ENCODE measurements around the gene ALKAL2. TPM values are rescaled to one million over a fixed set of nuclear protein-coding genes. Genes with fewer than 3 reads are reported as not detected.
A peak's percentile ranks its signal among the peaks of the same experiment; 100 is the strongest.

The ALKAL2 gene
- total RNA-seq, 4 donors from 2014 or later: 0.30 to 15.9 (median 0.89) TPM; not detected in 1

DNA sequence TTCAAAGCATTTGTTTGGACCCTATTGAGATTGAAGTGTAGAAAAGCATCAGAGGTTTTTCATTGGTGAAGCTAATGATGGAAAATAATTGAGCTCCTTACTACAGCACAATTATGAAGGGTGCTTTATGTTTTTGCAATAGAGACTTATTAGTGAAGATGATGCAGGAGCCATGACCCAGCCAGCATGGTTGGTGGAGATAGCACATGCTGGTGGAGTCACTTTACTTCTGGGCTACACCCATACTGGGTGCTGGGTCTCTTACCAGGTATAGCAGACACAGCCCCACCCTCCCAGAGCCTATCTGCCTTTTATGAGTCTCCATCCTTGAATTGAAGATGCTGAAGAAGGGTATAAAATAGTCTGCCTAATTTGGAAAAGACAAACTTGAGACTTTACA, 19.6 kb downstream of the ALKAL2 start:
- Histone ChIP-seq H3K4me1 (peaks cover 0 to 57% (median 0%) of the 10 kb centered on the region in 3 donors), H3K27me3 (no peaks in the 10 kb centered on the region), H3K9me3 (no peaks in the 10 kb centered on the region), H3K27ac (no peak overlapping the region), H3K36me3 (peaks cover 0 to 16% of the 10 kb centered on the region in 2 donors), H3K4me3 (no peak overlapping the region)
- ATAC-seq: no peak
- TF ChIP-seq, protein P1, sequence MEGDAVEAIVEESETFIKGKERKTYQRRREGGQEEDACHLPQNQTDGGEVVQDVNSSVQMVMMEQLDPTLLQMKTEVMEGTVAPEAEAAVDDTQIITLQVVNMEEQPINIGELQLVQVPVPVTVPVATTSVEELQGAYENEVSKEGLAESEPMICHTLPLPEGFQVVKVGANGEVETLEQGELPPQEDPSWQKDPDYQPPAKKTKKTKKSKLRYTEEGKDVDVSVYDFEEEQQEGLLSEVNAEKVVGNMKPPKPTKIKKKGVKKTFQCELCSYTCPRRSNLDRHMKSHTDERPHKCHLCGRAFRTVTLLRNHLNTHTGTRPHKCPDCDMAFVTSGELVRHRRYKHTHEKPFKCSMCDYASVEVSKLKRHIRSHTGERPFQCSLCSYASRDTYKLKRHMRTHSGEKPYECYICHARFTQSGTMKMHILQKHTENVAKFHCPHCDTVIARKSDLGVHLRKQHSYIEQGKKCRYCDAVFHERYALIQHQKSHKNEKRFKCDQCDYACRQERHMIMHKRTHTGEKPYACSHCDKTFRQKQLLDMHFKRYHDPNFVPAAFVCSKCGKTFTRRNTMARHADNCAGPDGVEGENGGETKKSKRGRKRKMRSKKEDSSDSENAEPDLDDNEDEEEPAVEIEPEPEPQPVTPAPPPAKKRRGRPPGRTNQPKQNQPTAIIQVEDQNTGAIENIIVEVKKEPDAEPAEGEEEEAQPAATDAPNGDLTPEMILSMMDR (IDR thresholded peaks at IDR 0.05): no peak

DNA sequence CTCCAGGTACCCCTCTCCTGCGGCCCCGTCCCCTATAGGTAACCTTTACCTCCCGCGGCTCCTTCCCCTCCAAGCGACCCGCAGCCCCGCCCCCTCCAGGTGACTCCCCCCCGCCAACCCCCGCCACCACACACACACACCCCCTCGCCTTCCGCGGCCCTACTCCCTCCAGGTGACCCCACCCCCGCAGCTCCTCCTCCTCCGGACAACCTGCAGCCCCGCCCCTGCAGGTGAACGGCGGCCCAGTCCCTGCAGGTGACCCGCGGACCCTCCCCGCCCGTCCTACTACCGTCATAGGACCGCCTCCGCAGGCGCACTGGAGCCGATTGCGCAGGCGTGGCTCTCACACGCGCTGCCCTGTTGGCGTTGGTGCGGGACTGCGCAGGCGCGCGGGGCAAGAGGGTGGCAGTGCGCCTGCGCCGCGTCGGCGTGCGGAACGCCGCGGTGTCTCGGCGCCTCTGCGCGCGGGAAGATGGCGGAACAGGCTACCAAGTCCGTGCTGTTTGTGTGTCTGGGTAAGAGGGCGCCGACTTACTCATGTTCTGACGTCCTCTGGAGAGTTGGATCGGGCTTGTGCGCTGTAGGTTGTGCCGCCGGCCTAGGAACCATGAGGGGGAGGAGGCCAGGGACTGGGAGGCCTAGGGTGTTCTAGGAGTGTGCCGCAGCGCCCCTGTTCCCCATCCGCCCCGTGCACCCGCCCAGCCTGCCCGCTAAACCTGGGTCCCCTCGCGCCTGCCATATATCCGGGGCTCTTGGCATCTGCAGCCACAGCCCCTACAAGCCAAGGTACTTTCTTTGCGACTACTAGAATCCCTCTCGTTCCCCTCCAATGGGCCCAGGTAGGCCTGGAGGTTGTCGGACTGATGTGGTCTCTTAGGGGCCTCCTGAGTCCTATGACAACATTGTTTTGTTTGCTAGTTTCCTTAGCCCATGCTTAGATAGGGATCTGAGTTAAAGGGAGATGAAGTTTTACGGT, 23.1 kb downstream of the ALKAL2 start, which contains the start of gene ACP1:
TSS of gene ACP1 (plus strand) at position 455 of the 976 bp plus-strand sequence. CDS start at position 473, 18 bp downstream.
- Histone ChIP-seq H3K4me1 (peaks cover 0 to 56% (median 0%) of the 10 kb centered on the region in 3 donors), H3K27ac (peak within 1 kb of the TSS in 3 of 4 donors; percentile 80 to 86 (median 82)), H3K36me3 (peaks cover 0 to 8% of the 10 kb centered on the region in 2 donors), H3K27me3 (no peaks in the 10 kb centered on the region), H3K9me3 (no peaks in the 10 kb centered on the region), H3K4me3 (peak within 1 kb of the TSS; percentile 85 to 87)
- peak; percentile 98 for ATAC-seq
- WGBS, 2 donors (ENCODE audit: low coverage in 1 of 2): 0 to 6% methylated on average over 2 of the region's 73 CpGs
- no peak for TF ChIP-seq EP300 (IDR thresholded peaks at IDR 0.05)
- TF ChIP-seq POLR2A (IDR thresholded peaks at IDR 0.05): peak; percentile 60 to 64
- peak; percentile 90 for TF ChIP-seq POLR2AphosphoS5 (IDR thresholded peaks at IDR 0.05)
- TF ChIP-seq, protein P1 (IDR thresholded peaks at IDR 0.05): peak in 2 of 4 experiments; percentile 5 to 19

DNA sequence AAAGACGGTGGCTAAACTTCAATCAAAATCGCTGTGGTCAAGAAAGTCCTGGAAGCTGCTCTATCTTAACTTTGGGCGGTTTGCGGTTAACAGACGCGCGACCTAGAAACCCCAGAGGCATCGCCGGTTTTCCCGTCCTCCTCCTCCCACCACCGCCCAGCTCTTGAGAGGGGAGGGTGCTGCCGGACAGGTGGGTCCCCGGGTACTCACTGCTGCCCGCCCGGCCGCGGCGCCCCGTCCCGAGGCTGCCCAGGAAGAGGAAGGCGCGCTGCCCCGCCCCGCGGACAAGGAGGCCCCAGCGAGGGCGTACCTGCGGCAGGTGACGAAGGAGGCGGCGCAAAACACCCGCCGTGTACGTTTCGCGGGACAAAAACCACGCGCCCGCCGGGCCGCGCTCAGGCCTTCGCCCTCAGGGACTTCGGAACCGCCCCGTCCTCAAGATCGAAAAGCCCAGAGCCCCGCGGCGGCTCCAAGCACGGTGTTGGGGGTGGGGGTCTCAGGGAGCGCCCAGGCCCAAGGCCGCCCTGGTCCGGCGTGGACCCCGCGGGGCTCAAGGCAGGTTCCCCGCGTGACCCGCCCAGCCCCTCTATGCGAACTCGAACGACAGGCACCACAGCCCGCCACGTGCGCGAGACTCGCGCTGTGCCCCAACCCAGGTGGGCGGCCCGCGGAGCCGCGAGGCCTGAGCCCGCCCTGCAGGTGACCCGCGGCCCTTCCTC, 24.0 kb downstream of the ALKAL2 start, which contains the start of gene SH3YL1:
TSS of gene SH3YL1 (minus strand) at position 259 of the 719 bp plus-strand sequence. CDS start at position 211, 48 bp downstream.
- ATAC-seq: peak; percentile 16
- Histone ChIP-seq H3K4me1 (peaks cover 0 to 47% (median 0%) of the 10 kb centered on the region in 3 donors), H3K27ac (peak within 1 kb of the TSS in 3 of 4 donors; percentile 80 to 86 (median 82)), H3K4me3 (peak within 1 kb of the TSS; percentile 85 to 87), H3K9me3 (no peaks in the 10 kb centered on the region), H3K27me3 (no peaks in the 10 kb centered on the region), H3K36me3 (peaks cover 0 to 8% of the 10 kb centered on the region in 2 donors)
- no peak for TF ChIP-seq POLR2AphosphoS5 (IDR thresholded peaks at IDR 0.05)
- TF ChIP-seq EP300 (IDR thresholded peaks at IDR 0.05): no peak
- TF ChIP-seq, protein P1 (IDR thresholded peaks at IDR 0.05): peak in 1 of 4 experiments; percentile 2
- no peak for TF ChIP-seq POLR2A (IDR thresholded peaks at IDR 0.05)
- WGBS, 2 donors (ENCODE audit: low coverage in 1 of 2): no CpG with 5 or more reads among the region's 77 CpGs

DNA sequence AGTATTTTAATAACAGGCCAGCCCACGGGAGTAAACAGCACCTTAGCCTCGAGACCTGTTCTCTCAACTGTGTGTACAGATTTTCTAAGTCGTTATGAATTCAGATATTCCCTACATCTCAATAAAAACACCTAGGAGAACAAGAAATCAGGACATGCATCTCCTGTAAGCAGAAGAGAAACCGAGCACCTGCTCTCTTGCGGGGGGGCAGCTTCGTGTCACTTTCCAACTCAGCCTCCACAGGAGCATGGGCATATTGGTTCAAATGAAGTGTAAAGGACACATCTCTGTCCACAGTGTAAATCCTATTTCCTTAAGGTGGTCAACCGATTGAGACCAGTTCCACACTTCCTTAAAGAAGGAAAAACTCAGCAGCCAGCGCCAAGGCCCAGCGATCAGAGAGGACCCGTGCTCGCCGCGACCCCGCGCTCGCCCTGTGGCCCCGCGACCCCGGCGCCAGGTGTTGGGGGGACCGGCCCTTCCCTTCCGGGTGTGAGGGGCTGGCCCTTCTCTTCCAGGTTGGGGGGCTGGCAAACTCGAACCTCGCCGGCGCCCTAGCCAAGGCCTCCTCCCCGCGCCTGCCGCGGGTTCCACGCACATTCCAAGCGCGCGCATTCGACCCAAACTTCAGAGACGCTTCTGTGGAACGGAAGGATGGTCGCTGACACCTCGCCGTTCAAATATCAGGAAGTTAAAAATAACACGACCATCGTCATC, 24.7 kb downstream of the ALKAL2 start:
- ATAC-seq: no peak
- peak overlapping the region in 1 of 4 donors; percentile 86 for H3K27ac ChIP-seq
- peak overlapping the region; percentile 85 to 87 for H3K4me3 ChIP-seq
- peaks cover 0 to 8% of the 10 kb centered on the region in 2 donors for H3K36me3 ChIP-seq
- peaks cover 0 to 41% (median 0%) of the 10 kb centered on the region in 3 donors for H3K4me1 ChIP-seq
- WGBS, 2 donors (ENCODE audit: low coverage in 1 of 2): 51 to 74% methylated on average over 7 to 10 of the region's 42 CpGs
- no peak for TF ChIP-seq EP300 (IDR thresholded peaks at IDR 0.05)
- no peak for TF ChIP-seq POLR2A (IDR thresholded peaks at IDR 0.05)
- TF ChIP-seq POLR2AphosphoS5 (IDR thresholded peaks at IDR 0.05): no peak
- TF ChIP-seq, protein P1 (IDR thresholded peaks at IDR 0.05): no peak
- H3K27me3 ChIP-seq: no peaks in the 10 kb centered on the region
- H3K9me3 ChIP-seq: no peaks in the 10 kb centered on the region
